Cardiac fibroblast (primary cell): ENCODE measurements around the gene PRPF8.

ENCODE experiments used
- DNase-seq, 2 donors: peaks; one replicate each; pipeline versions ENCODE4 v3.0.0 to v3.0.0-alpha.2; 2010; ENCODE audit warnings: low read depth in 2 of 2
- H3K4me3 ChIP-seq, 2 donors: replicated peaks in 1 of 2; 1 replicate in 1 of 2; 2 replicates in 1 of 2; pipeline ENCODE4 v1.5.1; 2011; ENCODE audit warnings: low read depth in 2 of 2, low read length in 2 of 2, mild to moderate bottlenecking in 2 of 2, moderate library complexity in 1 of 2
- CTCF ChIP-seq: IDR thresholded peaks from one replicate; pipeline ENCODE4 v1.5.1; 2011; ENCODE audit warnings: low read depth, mild to moderate bottlenecking, low read length, inconsistent platforms

PRPF8 gene

GRCh38 chr17:1627982-1628855 is 56.4 kb downstream of the PRPF8 start, which contains the start of gene SLC43A2:
SLC43A2 (minus strand) TSS chr17:1628834; CDS start chr17:1627874, 960 bp downstream.
- TF ChIP-seq CTCF, result no peak
- peak; percentile 74 to 83 for DNase-seq
- peak within 1 kb of the TSS; percentile 68 to 75 for H3K4me3 ChIP-seq

- peak overlapping the region; percentile 68 to 75 for H3K4me3 ChIP-seq
- DNase-seq, result no peak
- TF ChIP-seq CTCF, result no peak
These were observed 57.3 kb downstream of the PRPF8 start for GRCh38 chr17:1627182-1627981.

- no peak for DNase-seq
These were observed 58.3 kb downstream of the PRPF8 start for GRCh38 chr17:1626333-1626732.

GRCh38 chr17:1625581-1625980 is 59.1 kb downstream of the PRPF8 start:
- no peak for DNase-seq
- H3K4me3 ChIP-seq, result no peak overlapping the region
- TF ChIP-seq CTCF, result no peak

More at GRCh38 chr17:1626333-1626732, 58.3 kb downstream of the PRPF8 start:
- no peak overlapping the region for H3K4me3 ChIP-seq
- no peak for TF ChIP-seq CTCF

GRCh38 chr17:1625053-1625452 is 59.6 kb downstream of the PRPF8 start:
- TF ChIP-seq CTCF, result no peak
- no peak for DNase-seq
- H3K4me3 ChIP-seq, result no peak overlapping the region

- no peak for DNase-seq
- TF ChIP-seq CTCF, result no peak
- H3K4me3 ChIP-seq, result no peak overlapping the region
These were observed 60.0 kb downstream of the PRPF8 start for GRCh38 chr17:1624650-1625049.
